Measurements from ENCODE around the gene SORL1-AS1.

SORL1-AS1 gene

GRCh38 chr11:121391914-121392313, 60.9 kb downstream of the SORL1-AS1 start:
- DNase-seq (ENCODE audit: low read depth) = no peak

- no peak for DNase-seq (ENCODE audit: low read depth)
Measured at GRCh38 chr11:121389651-121390050, 63.1 kb downstream of the SORL1-AS1 start.

Data from stimulated activated CD8-positive, alpha-beta memory T cell treated with anti-CD3 and anti-CD28 coated beads, Interleukin-15, amount 100 ng/mL, for 24 hours (primary cell).